ENCODE data around the gene WWOX.
"Not testable (repeated sequence)": the region's sequence is repeated elsewhere in the genome, so short reads cannot be mapped to it uniquely, and the experiment has no call there.

Gene WWOX

GRCh38 chr16:79013930-79014660 lies 914.6 kb downstream of the WWOX start:
- no peak for FAIRE-seq

GRCh38 chr16:79018650-79019429 lies 919.4 kb downstream of the WWOX start:
- no peak for FAIRE-seq

- no peak for FAIRE-seq
Observed at GRCh38 chr16:79019431-79019830, 920.0 kb downstream of the WWOX start.

GRCh38 chr16:79021991-79022630 lies 922.7 kb downstream of the WWOX start:
- FAIRE-seq: no peak

- FAIRE-seq: no peak
Observed at GRCh38 chr16:79026117-79026516, 926.7 kb downstream of the WWOX start.

GRCh38 chr16:79036541-79036940 lies 937.1 kb downstream of the WWOX start:
- no peak for FAIRE-seq

- no peak for FAIRE-seq
Observed at GRCh38 chr16:79037521-79038373, 938.3 kb downstream of the WWOX start.

GRCh38 chr16:79041206-79041605 lies 941.8 kb downstream of the WWOX start:
- FAIRE-seq: no peak

GRCh38 chr16:79042141-79042540 lies 942.7 kb downstream of the WWOX start:
- FAIRE-seq: no peak

GRCh38 chr16:79042886-79043285 lies 943.4 kb downstream of the WWOX start:
- FAIRE-seq: no peak

- FAIRE-seq: no peak
Observed at GRCh38 chr16:79045191-79045590, 945.7 kb downstream of the WWOX start.

- FAIRE-seq: no peak
Observed at GRCh38 chr16:79047337-79047736, 947.9 kb downstream of the WWOX start.

- FAIRE-seq: no peak
Observed at GRCh38 chr16:79049040-79049439, 949.6 kb downstream of the WWOX start.

- FAIRE-seq: no peak
Observed at GRCh38 chr16:79050063-79050462, 950.6 kb downstream of the WWOX start.

GRCh38 chr16:79051313-79051712 lies 951.9 kb downstream of the WWOX start:
- no peak for FAIRE-seq

- not testable (repeated sequence) for FAIRE-seq
Observed at GRCh38 chr16:79052198-79052597, 952.7 kb downstream of the WWOX start.

- FAIRE-seq: no peak
Observed at GRCh38 chr16:79053577-79053976, 954.1 kb downstream of the WWOX start.

- no peak for FAIRE-seq
Observed at GRCh38 chr16:79054211-79054984, 954.9 kb downstream of the WWOX start.

GRCh38 chr16:79055251-79055970 lies 956.0 kb downstream of the WWOX start:
- no peak for FAIRE-seq

GRCh38 chr16:79061181-79061580 lies 961.7 kb downstream of the WWOX start:
- no peak for FAIRE-seq

- FAIRE-seq: no peak
Observed at GRCh38 chr16:79062336-79062735, 962.9 kb downstream of the WWOX start.

All from TTC549 (cell line).